C4-2B (cell line): ENCODE data around the gene RBPJL.

Experiments used
- H3K27ac ChIP-seq: fragments of 450-650 bp; 2 replicates; pipeline ENCODE4 v1.5.1; 2017
- ZFX ChIP-seq: fragments of 450-650 bp; IDR thresholded peaks from 2 replicates; pipeline ENCODE4 v1.6.1; 2017
- TF ChIP-seq, protein P1 (sequence below): fragments of 450-650 bp; conservative IDR thresholded peaks from 2 replicates; pipeline ENCODE4 v1.5.1; 2017; ENCODE audit warnings: mild to moderate bottlenecking

RBPJL gene

DNA sequence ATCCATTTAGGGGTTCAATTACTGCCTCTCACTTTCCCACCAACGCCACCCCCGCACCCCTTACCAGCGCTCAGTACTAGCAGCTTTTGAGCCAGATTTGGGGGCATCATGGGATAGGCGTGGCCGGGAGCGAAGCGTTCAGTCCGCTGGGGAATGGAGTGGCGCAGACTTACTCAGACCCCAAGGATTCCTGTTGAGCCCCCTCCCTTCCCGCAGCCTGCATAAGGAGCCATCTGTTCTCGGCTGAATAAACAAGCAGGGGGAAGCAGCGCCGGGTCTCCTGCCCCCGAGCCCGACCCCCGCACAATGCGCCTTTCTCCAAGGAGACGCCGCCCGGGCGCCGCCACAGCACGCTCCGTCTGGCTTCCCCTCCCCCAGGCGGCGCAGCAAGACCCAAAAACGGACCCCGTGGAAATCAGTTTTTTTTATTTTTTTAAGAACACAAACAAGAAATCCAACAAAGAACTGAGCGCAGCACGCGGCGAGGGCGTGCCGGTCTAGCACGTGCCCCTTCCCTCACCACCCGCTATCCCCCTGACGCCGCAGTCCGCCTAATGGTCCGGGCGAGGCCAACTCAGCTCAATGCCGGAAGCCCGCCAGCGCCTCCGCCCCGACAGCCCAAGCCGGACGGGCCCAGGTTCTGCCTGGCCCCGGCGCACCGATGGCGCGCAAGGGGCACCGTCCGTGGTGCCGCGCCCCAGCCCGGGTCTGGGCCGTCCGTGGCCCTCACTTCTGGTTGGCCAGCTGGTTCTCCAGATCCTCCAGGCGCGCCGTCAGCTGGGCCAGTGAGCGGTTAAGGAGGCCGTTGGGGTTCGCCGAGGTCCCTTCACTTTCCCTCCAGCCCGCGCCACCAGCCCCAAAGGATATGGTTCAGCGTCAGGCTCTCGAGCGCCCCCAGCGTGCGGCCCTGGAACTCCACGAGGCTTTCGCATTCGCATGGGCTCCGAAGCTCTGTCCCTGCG lies 13.3 kb upstream of the RBPJL start:
- TF ChIP-seq ZFX = peak; percentile 42; the same call in 1 of the 2 replicates
- TF ChIP-seq, protein P1, sequence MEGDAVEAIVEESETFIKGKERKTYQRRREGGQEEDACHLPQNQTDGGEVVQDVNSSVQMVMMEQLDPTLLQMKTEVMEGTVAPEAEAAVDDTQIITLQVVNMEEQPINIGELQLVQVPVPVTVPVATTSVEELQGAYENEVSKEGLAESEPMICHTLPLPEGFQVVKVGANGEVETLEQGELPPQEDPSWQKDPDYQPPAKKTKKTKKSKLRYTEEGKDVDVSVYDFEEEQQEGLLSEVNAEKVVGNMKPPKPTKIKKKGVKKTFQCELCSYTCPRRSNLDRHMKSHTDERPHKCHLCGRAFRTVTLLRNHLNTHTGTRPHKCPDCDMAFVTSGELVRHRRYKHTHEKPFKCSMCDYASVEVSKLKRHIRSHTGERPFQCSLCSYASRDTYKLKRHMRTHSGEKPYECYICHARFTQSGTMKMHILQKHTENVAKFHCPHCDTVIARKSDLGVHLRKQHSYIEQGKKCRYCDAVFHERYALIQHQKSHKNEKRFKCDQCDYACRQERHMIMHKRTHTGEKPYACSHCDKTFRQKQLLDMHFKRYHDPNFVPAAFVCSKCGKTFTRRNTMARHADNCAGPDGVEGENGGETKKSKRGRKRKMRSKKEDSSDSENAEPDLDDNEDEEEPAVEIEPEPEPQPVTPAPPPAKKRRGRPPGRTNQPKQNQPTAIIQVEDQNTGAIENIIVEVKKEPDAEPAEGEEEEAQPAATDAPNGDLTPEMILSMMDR = peak; percentile 99
- H3K27ac ChIP-seq = peak overlapping the region; percentile 66

DNA sequence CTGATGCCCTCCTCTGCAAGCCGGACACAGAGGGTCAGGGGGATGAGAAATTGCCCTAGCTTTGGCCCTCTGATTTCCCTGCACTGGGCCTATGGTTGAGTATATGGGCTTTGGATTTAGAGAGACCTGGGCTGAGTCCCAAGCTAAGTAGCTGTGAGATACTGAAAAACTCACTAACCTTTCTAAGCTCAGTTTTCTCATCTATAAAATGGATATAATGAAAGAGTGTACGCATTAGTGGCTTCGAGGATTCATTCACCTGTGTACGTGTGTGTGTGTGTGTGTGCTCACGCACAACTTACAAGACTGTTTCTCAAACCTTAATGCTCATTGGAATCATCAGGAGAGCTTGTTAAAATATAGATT lies 12.7 kb upstream of the RBPJL start:
- peak overlapping the region; percentile 66; the same call in 1 of the 2 replicates for H3K27ac ChIP-seq

DNA sequence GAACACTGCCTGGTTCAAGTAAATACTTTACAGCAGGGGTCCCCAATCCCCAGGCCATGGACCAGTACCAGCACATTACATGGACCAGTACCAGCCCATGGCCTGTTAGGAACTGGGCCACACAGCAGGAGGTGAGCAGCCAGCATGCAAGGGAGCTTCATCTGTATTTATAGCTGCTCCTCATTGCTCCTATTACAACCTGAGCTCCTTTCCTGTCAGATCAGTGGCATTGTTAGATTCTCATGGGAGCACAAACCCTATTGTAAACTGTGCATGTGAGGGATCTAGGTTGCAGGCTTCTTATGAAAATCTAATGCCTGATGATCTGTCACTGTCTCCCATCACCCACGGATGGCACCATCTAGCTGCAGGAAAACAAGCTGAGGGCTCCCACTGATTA lies 12.0 kb upstream of the RBPJL start:
- TF ChIP-seq, protein P1 = no peak
- TF ChIP-seq ZFX = no peak
- H3K27ac ChIP-seq = no peak overlapping the region

More for the DNA sequence above, 12.7 kb upstream of the RBPJL start:
- no peak for TF ChIP-seq ZFX
- TF ChIP-seq, protein P1 = peak; percentile 52

- TF ChIP-seq ZFX = no peak
- TF ChIP-seq, protein P1 = no peak
- H3K27ac ChIP-seq = no peak overlapping the region
Observed at GRCh38 chr20:45297786-45298497, 8.7 kb upstream of the RBPJL start.

GRCh38 chr20:45299786-45300185 lies 6.9 kb upstream of the RBPJL start:
- TF ChIP-seq, protein P1 = no peak
- no peak for TF ChIP-seq ZFX
- H3K27ac ChIP-seq = no peak overlapping the region

- no peak overlapping the region for H3K27ac ChIP-seq
- TF ChIP-seq, protein P1 = peak; percentile 43
- TF ChIP-seq ZFX = no peak
Observed at GRCh38 chr20:45300961-45301360, 5.7 kb upstream of the RBPJL start.

GRCh38 chr20:45301824-45302271 lies 4.8 kb upstream of the RBPJL start:
- H3K27ac ChIP-seq = no peak overlapping the region
- no peak for TF ChIP-seq ZFX
- TF ChIP-seq, protein P1 = no peak
